ENCODE measurements around the gene PINK1.
A peak's percentile ranks its signal among the peaks of the same experiment; 100 is the strongest.
"Not testable (repeated sequence)": the region's sequence is repeated elsewhere in the genome, so short reads cannot be mapped to it uniquely, and the experiment has no call there.

The PINK1 gene

GRCh38 chr1:20648438-20648837, 15.2 kb downstream of the PINK1 start:
- DNase-seq, result no peak

DNA sequence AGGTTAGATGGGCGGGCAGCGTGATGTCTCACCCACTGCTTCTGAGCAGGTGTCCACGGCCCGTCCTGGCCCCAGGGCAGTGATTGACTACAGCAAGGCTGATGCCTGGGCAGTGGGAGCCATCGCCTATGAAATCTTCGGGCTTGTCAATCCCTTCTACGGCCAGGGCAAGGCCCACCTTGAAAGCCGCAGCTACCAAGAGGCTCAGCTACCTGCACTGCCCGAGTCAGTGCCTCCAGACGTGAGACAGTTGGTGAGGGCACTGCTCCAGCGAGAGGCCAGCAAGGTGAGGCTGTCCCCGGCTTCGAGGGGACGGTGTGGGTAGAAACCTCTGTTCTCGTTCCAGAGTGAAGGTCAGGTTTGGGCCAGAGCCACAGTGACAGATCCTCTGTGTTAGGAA, 15.7 kb downstream of the PINK1 start:
- DNase-seq, result no peak

GRCh38 chr1:20652300-20652699, 19.0 kb downstream of the PINK1 start:
- no peak for DNase-seq

GRCh38 chr1:20654104-20654690, 20.9 kb downstream of the PINK1 start:
- no peak for DNase-seq

DNA sequence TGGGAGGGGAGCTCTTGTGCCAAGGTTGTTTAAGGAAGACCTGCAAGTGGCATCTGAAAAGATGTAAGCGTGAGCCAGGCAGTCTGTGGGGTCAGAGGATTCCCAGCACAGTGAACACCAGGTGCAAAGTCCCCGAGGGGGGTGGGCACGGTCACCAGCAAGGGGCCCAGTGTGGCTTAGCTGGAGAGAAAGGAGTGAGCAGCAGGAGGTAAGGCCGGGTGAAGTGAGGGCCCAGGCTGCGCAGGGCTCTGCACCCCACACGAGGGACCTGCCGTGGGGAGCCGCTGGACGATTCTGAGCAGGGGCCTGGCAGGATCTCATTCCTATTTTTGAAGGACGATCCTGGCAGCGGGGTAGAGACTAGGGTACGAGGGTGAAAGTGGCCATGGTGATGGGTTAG, 23.8 kb downstream of the PINK1 start:
- DNase-seq, result no peak

- no peak for DNase-seq
Measured at GRCh38 chr1:20658166-20658915, 25.1 kb downstream of the PINK1 start.

- DNase-seq, result no peak
Measured at GRCh38 chr1:20660363-20660762, 27.1 kb downstream of the PINK1 start.

- DNase-seq, result no peak
Measured at GRCh38 chr1:20660847-20661206, 27.6 kb downstream of the PINK1 start.

GRCh38 chr1:20661207-20662109, 28.2 kb downstream of the PINK1 start, which contains the start of gene DDOST:
TSS of gene DDOST (minus strand) at chr1:20661369. CDS start at chr1:20661350, 19 bp downstream.
- DNase-seq, result peak; percentile 97 to 98

DNA sequence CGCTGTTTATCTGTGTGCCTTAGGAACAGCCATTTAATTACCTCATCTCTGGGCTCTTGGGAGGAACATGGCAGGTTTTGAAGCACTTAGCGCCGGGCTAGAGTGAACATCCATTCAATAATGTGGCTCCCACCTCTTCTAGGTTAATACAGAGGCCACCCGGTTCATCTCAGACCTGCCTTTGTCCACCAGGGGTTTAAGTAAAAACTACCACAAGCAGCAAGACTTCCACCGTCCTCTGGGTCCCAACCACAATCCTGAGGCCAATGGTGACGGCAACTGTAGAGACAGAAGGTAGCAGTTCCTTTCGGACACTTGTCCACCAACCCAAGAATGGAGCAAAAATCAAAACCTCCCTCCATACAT, 28.8 kb downstream of the PINK1 start:
- DNase-seq, result no peak

DNA sequence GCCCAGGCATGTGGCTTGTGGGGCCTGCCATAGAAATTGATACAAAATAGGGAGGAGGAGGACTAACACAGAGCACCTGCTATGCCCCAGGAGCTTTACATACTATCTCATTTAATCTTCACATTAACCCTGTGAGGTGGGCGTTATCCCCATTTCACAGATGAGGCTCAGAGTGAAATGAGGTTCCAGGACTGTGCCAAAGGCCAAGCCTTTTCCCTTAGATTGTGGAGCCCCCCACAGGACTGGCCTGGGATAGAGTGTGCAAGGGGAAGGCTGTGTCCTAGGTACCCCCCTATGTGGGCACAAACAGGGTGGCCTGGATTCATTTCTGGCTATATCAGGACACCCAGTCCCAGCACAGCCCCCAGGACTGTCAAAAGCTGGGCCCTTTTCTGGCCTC, 30.1 kb downstream of the PINK1 start:
- no peak for DNase-seq

DNA sequence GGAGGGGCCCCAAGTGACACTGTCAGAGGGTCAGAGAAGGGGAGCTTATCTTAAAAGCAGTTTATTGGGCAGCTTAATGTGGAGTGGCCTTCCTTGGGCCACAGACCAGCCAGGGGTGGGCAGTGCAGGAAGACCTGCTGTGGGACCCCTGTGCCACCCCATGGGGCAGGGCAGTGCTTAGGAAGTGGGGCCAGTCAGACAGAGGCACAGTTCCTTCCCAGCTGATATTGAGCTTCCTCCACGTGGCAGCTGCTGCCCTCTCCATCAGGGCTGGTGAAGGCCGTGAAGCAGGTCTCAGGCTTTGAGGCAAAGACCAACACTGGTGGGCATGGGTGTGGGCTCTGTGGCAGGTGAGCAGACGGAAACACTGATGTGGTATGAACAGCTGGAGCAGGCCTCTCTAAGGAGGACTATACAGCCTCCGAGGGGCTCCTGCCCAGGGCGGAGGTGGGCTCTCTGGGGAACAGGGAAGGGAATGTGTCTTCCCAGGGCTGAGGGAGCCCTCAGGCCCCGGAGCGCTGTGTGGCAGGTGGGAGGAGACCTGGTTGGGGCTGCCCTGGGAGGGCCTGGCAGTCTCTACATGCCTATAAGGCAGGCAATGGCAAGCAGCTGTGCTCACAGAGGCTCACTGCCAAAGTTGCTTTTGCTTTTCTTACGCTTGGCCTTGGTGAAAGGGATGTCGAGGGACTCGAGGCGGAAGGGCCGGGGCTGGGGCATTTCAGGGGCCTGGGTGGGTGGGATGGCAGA, 30.9 kb downstream of the PINK1 start:
- DNase-seq, result no peak

GRCh38 chr1:20665726-20666125, 32.5 kb downstream of the PINK1 start:
- no peak for DNase-seq

- DNase-seq, result no peak
Measured at GRCh38 chr1:20666146-20666545, 32.9 kb downstream of the PINK1 start.

DNA sequence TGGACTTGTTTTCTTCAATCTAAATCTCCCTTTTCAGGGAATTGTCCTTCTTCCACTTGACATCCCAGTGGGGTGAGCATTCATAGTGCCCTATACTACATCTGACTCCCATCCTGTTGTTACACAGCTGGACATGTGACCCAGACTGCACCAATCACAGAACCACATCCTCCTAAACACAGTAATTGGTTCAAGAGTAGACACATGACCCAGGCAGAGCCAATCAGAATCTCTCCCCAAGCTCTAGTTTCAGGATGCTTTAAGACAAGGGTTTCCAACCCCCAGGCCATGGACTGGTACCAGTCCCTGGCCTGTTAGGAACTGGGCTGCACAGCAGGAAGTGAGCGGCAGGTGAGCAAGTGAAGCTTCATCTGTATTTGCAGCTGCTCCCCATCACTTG, 33.5 kb downstream of the PINK1 start:
- no peak for DNase-seq

DNA sequence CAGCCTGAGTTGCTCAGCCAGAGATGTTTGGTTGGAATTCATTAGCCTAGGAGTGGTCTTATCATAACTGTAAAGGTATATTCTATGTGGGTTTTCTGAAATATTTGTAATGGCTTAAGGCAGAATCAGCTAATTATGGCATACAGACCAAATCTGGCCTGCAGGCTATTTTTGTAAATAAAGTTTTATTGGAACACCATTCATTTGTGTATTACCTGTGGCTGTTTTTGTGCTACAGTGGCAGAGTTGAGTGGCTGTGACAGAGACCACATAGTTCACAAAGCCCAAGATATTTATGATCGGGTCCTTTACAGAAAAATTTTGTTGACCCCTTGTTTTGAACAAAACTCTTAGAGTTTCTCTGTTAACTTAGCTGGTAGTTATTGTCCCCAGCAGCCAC, 35.3 kb downstream of the PINK1 start:
- DNase-seq, result no peak

- DNase-seq, result no peak
Measured at GRCh38 chr1:20670936-20671335, 37.7 kb downstream of the PINK1 start.

GRCh38 chr1:20672265-20672632, 39.0 kb downstream of the PINK1 start:
- no peak for DNase-seq

- DNase-seq, result not testable (repeated sequence)
Measured at GRCh38 chr1:20673626-20674025, 40.4 kb downstream of the PINK1 start.

- no peak for DNase-seq
Measured at GRCh38 chr1:20678599-20678998, 45.3 kb downstream of the PINK1 start.

GRCh38 chr1:20680269-20680668, 47.0 kb downstream of the PINK1 start:
- DNase-seq, result no peak

GRCh38 chr1:20681999-20682398, 48.7 kb downstream of the PINK1 start:
- DNase-seq, result no peak

DNA sequence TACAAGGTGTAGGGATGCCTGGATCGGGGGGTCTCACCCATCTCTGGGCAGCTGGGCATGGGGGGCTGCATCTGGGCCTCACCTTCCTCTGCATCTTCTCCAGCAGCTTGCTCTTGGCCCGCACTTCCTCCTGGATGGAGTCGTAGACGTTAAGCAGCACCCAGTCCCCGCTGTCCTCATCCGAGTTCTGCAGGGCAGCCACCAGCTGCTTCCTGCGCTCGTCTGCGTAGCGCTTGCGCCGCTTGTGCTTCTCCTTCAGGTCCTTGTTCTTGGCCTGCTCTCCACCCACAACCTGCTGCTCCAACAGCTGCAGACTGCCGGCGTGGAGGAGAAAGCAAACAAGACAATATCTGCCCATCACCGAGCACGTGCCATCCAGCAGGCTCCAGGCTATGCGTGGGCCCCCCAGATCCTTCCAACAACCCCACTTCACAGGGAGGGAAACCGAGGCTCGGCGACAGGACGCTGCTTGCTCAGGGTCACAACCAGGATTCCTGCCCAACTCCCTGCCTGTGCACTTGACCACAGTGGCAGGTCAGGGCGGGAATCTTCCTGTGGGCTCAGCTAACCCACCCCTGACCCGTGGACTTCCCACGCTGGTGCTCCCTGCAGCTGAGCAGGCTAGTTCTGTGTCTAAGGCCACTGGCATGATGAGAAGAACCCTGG, 49.4 kb downstream of the PINK1 start:
- no peak for DNase-seq

All from NCI-H1930 (cell line).